Glutamatergic neuron (in vitro differentiated cells): ENCODE measurements around the gene CCK. TPM values are rescaled to one million over a fixed set of nuclear protein-coding genes. Genes with fewer than 3 reads are reported as not detected.

ENCODE experiments used
- DNase-seq: peaks from one replicate; pipeline ENCODE4 v3.0.0; 2022
- H3K27ac Mint-ChIP-seq: one replicate; pipeline ENCODE4 v1.8.0; 2020; ENCODE audit warnings: mild to moderate bottlenecking, mixed read lengths, inconsistent platforms; ENCODE audit not compliant: unreplicated experiment
- H3K27me3 Mint-ChIP-seq: one replicate; pipeline ENCODE4 v1.8.0; 2020; ENCODE audit warnings: mild to moderate bottlenecking, moderate library complexity, mixed read lengths, inconsistent platforms; ENCODE audit not compliant: unreplicated experiment
- H3K36me3 Mint-ChIP-seq: one replicate; pipeline ENCODE4 v1.8.0; 2020; ENCODE audit warnings: mild to moderate bottlenecking, mixed read lengths, inconsistent platforms; ENCODE audit not compliant: unreplicated experiment
- H3K4me1 Mint-ChIP-seq: one replicate; pipeline ENCODE4 v1.8.0; 2020; ENCODE audit warnings: mild to moderate bottlenecking, low read depth, mixed read lengths, inconsistent platforms; ENCODE audit not compliant: unreplicated experiment
- H3K4me3 Mint-ChIP-seq: one replicate; pipeline ENCODE4 v1.8.0; 2020; ENCODE audit warnings: mild to moderate bottlenecking, mixed read lengths, inconsistent platforms; ENCODE audit not compliant: unreplicated experiment
- H3K9me3 Mint-ChIP-seq: one replicate; pipeline ENCODE4 v1.8.0; 2020; ENCODE audit warnings: mild to moderate bottlenecking, moderate library complexity, mixed read lengths, inconsistent platforms; ENCODE audit not compliant: unreplicated experiment
- CTCF ChIP-seq: fragments of 200-600 bp; sonication (generic); IDR thresholded peaks from one replicate; pipeline ENCODE4 v1.5.0; 2021; ENCODE audit not compliant: partially characterized antibody, unreplicated experiment
- total RNA-seq: library from RNA; stranded (reverse); fragmentation: NEBNext Ultra II Directional; extraction: Animal tissue kit (Norgen Biotek cat#: 25700); gene quantifications from one replicate; pipeline ENCODE4 v1.2.1, GENCODE V29; 2021; ENCODE audit not compliant: unreplicated experiment

Gene CCK
- total RNA-seq, 1 donor from 2014 or later: not detected

GRCh38 chr3:42270561-42270960, 4.6 kb upstream of the CCK start:
- Mint-ChIP-seq H3K36me3 (peaks cover 34% of the 10 kb centered on the region), H3K27ac (no peak overlapping the region), H3K4me3 (no peak overlapping the region), H3K9me3 (peaks cover 6% of the 10 kb centered on the region), H3K4me1 (no peaks in the 10 kb centered on the region), H3K27me3 (no peaks in the 10 kb centered on the region)
- no peak for TF ChIP-seq CTCF
- no peak for DNase-seq

GRCh38 chr3:42269647-42270046, 3.7 kb upstream of the CCK start:
- peaks cover 28% of the 10 kb centered on the region for H3K36me3 Mint-ChIP-seq
- H3K9me3 Mint-ChIP-seq: peaks cover 6% of the 10 kb centered on the region
- TF ChIP-seq CTCF: no peak
- H3K4me3 Mint-ChIP-seq: no peak overlapping the region
- H3K4me1 Mint-ChIP-seq: no peaks in the 10 kb centered on the region
- no peak for DNase-seq
- no peak overlapping the region for H3K27ac Mint-ChIP-seq
- H3K27me3 Mint-ChIP-seq: no peaks in the 10 kb centered on the region

- H3K27me3 Mint-ChIP-seq: peaks cover 3% of the 10 kb centered on the region
- H3K27ac Mint-ChIP-seq: no peak overlapping the region
- DNase-seq: no peak
- no peak for TF ChIP-seq CTCF
- H3K9me3 Mint-ChIP-seq: peaks cover 8% of the 10 kb centered on the region
- H3K4me1 Mint-ChIP-seq: peaks cover 2% of the 10 kb centered on the region
- H3K36me3 Mint-ChIP-seq: peaks cover 29% of the 10 kb centered on the region
- no peak overlapping the region for H3K4me3 Mint-ChIP-seq
Observed at GRCh38 chr3:42267878-42268277, 1.9 kb upstream of the CCK start.

- H3K9me3 Mint-ChIP-seq: peaks cover 6% of the 10 kb centered on the region
- H3K27ac Mint-ChIP-seq: no peak overlapping the region
- H3K36me3 Mint-ChIP-seq: peaks cover 12% of the 10 kb centered on the region
- peaks cover 3% of the 10 kb centered on the region for H3K27me3 Mint-ChIP-seq
- DNase-seq: no peak
- H3K4me3 Mint-ChIP-seq: no peak overlapping the region
- no peak for TF ChIP-seq CTCF
- H3K4me1 Mint-ChIP-seq: peaks cover 3% of the 10 kb centered on the region
Observed at GRCh38 chr3:42265059-42265991, 660 bp downstream of the CCK start.

GRCh38 chr3:42264399-42265058, 1.5 kb downstream of the CCK start:
- Mint-ChIP-seq H3K27me3 (peaks cover 3% of the 10 kb centered on the region), H3K9me3 (peaks cover 5% of the 10 kb centered on the region), H3K27ac (no peak overlapping the region), H3K4me3 (peak overlapping the region; percentile 64), H3K36me3 (peaks cover 10% of the 10 kb centered on the region), H3K4me1 (peaks cover 3% of the 10 kb centered on the region)
- no peak for TF ChIP-seq CTCF
- no peak for DNase-seq
